ENCODE data around the gene KLF18. TPM values are rescaled to one million over a fixed set of nuclear protein-coding genes. Genes with fewer than 3 reads are reported as not detected.

Gene KLF18
- total RNA-seq, 1 experiment from 2014 or later: 0.07 TPM

DNA sequence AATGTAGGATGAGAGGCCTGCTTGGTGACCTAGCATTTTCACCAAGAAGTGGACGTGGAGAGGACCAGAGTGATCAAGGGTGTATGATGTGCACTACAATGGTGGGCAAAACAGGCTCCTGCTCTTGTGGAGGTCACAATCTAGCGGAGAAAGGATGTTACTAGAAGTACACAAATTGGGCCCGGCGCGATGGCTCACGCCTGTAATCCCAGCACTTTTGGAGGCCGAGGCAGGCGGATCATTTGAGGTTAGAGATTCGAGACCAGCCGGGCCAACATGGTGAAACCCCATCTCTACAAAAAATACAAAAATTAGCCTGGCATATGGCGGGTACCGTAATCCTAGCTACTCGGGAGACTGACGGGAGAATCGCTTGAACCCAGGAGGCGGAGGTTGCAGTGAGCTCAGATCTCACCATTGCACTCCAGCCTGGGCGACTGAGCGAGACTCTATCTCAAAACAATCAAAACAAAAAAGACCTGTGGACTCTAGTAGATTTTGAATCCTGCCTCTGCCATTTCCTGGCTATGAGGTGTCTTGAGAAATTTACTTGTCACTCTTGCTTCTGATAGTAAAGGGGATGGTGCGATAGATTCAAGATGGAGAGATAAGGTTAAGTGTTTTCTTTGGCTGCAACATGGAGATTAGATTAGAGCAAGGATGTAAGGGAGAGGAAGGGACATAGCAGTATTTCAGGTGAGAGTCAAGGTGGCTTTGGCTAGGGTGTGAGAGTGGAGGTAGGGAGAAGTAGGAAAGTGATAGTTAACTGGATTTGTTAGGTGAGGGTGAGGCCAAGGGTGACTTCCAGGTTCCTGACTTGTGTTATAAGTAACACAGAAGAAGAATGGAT lies 7.1 kb downstream of the KLF18 start:
- no peaks in the 10 kb centered on the region for H3K9me2 ChIP-seq (ENCODE audit: insufficient read depth)
- H3K36me3 ChIP-seq (ENCODE audit: control insufficient read depth in 1 of 2, insufficient read depth in 2 of 2, low read length in 2 of 2): no peaks in the 10 kb centered on the region
- no peak overlapping the region for H3K27ac ChIP-seq (ENCODE audit: low read depth, low read length)
- H3K4me2 ChIP-seq (ENCODE audit: low read length): no peak overlapping the region
- no peak overlapping the region for H3K4me3 ChIP-seq (replicated peaks in 1 of 2; ENCODE audit: low read depth in 1 of 2, low read length in 2 of 2)
- TF ChIP-seq EZH2 (IDR thresholded peaks at IDR 0.05) (no peak), SRF (IDR thresholded peaks at IDR 0.05; ENCODE audit: low read depth) (no peak), TCF7L2 (IDR thresholded peaks at IDR 0.05; ENCODE audit: borderline replicate concordance, extremely low read depth, insufficient read depth, insufficient read length) (no peak), POLR2AphosphoS5 (IDR thresholded peaks at IDR 0.05; ENCODE audit: low read depth, low read length) (no peak), FOSL1 (IDR thresholded peaks at IDR 0.05; ENCODE audit: low read depth) (no peak), ZFX (IDR thresholded peaks at IDR 0.05) (no peak), EZH2phosphoT487 (IDR thresholded peaks at IDR 0.05; ENCODE audit: borderline replicate concordance) (no peak), ZNF274 (IDR thresholded peaks at IDR 0.05; ENCODE audit: low read depth, low read length) (no peak), SP1 (IDR thresholded peaks at IDR 0.05; ENCODE audit: low read depth) (no peak)
- DNase-seq (ENCODE audit: low read depth, low spot score) (no peak), ATAC-seq (no peak)
- BruUV-seq (replicated peaks): no TSS peak
- no peaks in the 10 kb centered on the region for H3K9me3 ChIP-seq (ENCODE audit: control insufficient read depth in 1 of 2, insufficient read depth in 1 of 2, low read depth in 1 of 2, low read length in 2 of 2)
- CTCF ChIA-PET: no interaction called here
- intact Hi-C loops (cut with micrococcal nuclease): no loop called here
- POLR2A ChIA-PET: no interaction called here
- H4K20me1 ChIP-seq (ENCODE audit: insufficient read depth): no peaks in the 10 kb centered on the region
- H3K9ac ChIP-seq (ENCODE audit: low read length): no peak overlapping the region
- no peaks in the 10 kb centered on the region for H3K27me3 ChIP-seq (ENCODE audit: insufficient read depth, low read length)
- no peak overlapping the region for H2AFZ ChIP-seq (ENCODE audit: low read depth, low read length, poor library complexity, severe bottlenecking)
- no peaks in the 10 kb centered on the region for H3K4me1 ChIP-seq (ENCODE audit: control insufficient read depth in 1 of 2, insufficient read depth in 2 of 2, low read length in 2 of 2)
- no peaks in the 10 kb centered on the region for H3K79me2 ChIP-seq (ENCODE audit: insufficient read depth, low read length)
- RAD21 ChIA-PET (ENCODE audit: low non-redundant PET in 1 of 2, low total read pairs in 2 of 2, uncharacterized antibody in 2 of 2, unreplicated experiment in 2 of 2): no interaction called here

GRCh38 chr1:44131411-44131810 lies 10.0 kb downstream of the KLF18 start:
- TF ChIP-seq, protein P1, sequence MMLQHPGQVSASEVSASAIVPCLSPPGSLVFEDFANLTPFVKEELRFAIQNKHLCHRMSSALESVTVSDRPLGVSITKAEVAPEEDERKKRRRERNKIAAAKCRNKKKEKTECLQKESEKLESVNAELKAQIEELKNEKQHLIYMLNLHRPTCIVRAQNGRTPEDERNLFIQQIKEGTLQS (IDR thresholded peaks at IDR 0.05): no peak
- TF ChIP-seq SRF (IDR thresholded peaks at IDR 0.05; ENCODE audit: low read depth) (no peak), YY1 (IDR thresholded peaks at IDR 0.05; ENCODE audit: extremely low read depth, insufficient replicate concordance, low read depth, low read length) (no peak), RAD21 (IDR thresholded peaks at IDR 0.05; ENCODE audit: low read depth) (no peak), SIN3A (IDR thresholded peaks at IDR 0.05; ENCODE audit: low read depth) (no peak), EZH2phosphoT487 (IDR thresholded peaks at IDR 0.05; ENCODE audit: borderline replicate concordance) (no peak), POLR2AphosphoS5 (IDR thresholded peaks at IDR 0.05; ENCODE audit: low read depth, low read length) (no peak), ZNF274 (IDR thresholded peaks at IDR 0.05; ENCODE audit: low read depth, low read length) (no peak)
- TF ChIP-seq, protein P2, sequence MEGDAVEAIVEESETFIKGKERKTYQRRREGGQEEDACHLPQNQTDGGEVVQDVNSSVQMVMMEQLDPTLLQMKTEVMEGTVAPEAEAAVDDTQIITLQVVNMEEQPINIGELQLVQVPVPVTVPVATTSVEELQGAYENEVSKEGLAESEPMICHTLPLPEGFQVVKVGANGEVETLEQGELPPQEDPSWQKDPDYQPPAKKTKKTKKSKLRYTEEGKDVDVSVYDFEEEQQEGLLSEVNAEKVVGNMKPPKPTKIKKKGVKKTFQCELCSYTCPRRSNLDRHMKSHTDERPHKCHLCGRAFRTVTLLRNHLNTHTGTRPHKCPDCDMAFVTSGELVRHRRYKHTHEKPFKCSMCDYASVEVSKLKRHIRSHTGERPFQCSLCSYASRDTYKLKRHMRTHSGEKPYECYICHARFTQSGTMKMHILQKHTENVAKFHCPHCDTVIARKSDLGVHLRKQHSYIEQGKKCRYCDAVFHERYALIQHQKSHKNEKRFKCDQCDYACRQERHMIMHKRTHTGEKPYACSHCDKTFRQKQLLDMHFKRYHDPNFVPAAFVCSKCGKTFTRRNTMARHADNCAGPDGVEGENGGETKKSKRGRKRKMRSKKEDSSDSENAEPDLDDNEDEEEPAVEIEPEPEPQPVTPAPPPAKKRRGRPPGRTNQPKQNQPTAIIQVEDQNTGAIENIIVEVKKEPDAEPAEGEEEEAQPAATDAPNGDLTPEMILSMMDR (IDR thresholded peaks at IDR 0.05 in 2 of 3, conservative IDR thresholded peaks at IDR 0.05 in 1 of 3; ENCODE audit: borderline replicate concordance in 1 of 3, insufficient read depth in 1 of 3, low read depth in 2 of 3, low read length in 2 of 3): no peak
- H3K4me3 ChIP-seq (replicated peaks in 1 of 2; ENCODE audit: low read depth in 1 of 2, low read length in 2 of 2): no peak overlapping the region
- no peak overlapping the region for H3K27ac ChIP-seq (ENCODE audit: low read depth, low read length)
- no peak overlapping the region for H3K4me2 ChIP-seq (ENCODE audit: low read length)
- RAD21 ChIA-PET (ENCODE audit: low non-redundant PET in 1 of 2, low total read pairs in 2 of 2, uncharacterized antibody in 2 of 2, unreplicated experiment in 2 of 2): no interaction called here
- intact Hi-C loops (cut with micrococcal nuclease): no loop called here
- H3K4me1 ChIP-seq (ENCODE audit: control insufficient read depth in 1 of 2, insufficient read depth in 2 of 2, low read length in 2 of 2): no peaks in the 10 kb centered on the region
- CTCF ChIA-PET: no interaction called here
- POLR2A ChIA-PET: no interaction called here
- no peaks in the 10 kb centered on the region for H4K20me1 ChIP-seq (ENCODE audit: insufficient read depth)
- no peaks in the 10 kb centered on the region for H3K36me3 ChIP-seq (ENCODE audit: control insufficient read depth in 1 of 2, insufficient read depth in 2 of 2, low read length in 2 of 2)
- H3K9me3 ChIP-seq (ENCODE audit: control insufficient read depth in 1 of 2, insufficient read depth in 1 of 2, low read depth in 1 of 2, low read length in 2 of 2): no peaks in the 10 kb centered on the region
- DNase-seq (ENCODE audit: low read depth, low spot score) (no peak), ATAC-seq (no peak)
- no peaks in the 10 kb centered on the region for H3K9me2 ChIP-seq (ENCODE audit: insufficient read depth)
- no peaks in the 10 kb centered on the region for H3K79me2 ChIP-seq (ENCODE audit: insufficient read depth, low read length)
- no peak overlapping the region for H2AFZ ChIP-seq (ENCODE audit: low read depth, low read length, poor library complexity, severe bottlenecking)
- no TSS peak for BruUV-seq (replicated peaks)
- no peaks in the 10 kb centered on the region for H3K27me3 ChIP-seq (ENCODE audit: insufficient read depth, low read length)
- H3K9ac ChIP-seq (ENCODE audit: low read length): no peak overlapping the region
